ENCODE measurements around the gene RSPH1.

The RSPH1 gene

GRCh38 chr21:42445311-42445710 lies 50.7 kb downstream of the RSPH1 start:
- no peak for DNase-seq (ENCODE audit: low read depth)

DNA sequence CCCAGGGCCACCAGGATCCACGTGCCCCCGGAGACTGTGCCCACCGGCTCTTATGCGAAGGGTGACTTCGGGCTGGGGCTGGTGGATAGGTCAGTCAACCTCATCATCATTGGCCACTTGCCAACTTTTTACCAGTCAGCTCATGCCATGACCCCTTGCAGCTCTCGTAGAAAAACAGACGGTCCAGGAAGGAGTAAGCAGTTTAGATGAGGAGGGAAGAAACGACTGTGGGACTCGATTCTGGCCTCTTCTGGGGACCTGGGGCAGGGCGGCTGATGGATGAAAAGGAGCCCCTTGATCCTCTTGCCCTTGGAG lies 51.3 kb downstream of the RSPH1 start:
- DNase-seq (ENCODE audit: low read depth), result no peak

DNA sequence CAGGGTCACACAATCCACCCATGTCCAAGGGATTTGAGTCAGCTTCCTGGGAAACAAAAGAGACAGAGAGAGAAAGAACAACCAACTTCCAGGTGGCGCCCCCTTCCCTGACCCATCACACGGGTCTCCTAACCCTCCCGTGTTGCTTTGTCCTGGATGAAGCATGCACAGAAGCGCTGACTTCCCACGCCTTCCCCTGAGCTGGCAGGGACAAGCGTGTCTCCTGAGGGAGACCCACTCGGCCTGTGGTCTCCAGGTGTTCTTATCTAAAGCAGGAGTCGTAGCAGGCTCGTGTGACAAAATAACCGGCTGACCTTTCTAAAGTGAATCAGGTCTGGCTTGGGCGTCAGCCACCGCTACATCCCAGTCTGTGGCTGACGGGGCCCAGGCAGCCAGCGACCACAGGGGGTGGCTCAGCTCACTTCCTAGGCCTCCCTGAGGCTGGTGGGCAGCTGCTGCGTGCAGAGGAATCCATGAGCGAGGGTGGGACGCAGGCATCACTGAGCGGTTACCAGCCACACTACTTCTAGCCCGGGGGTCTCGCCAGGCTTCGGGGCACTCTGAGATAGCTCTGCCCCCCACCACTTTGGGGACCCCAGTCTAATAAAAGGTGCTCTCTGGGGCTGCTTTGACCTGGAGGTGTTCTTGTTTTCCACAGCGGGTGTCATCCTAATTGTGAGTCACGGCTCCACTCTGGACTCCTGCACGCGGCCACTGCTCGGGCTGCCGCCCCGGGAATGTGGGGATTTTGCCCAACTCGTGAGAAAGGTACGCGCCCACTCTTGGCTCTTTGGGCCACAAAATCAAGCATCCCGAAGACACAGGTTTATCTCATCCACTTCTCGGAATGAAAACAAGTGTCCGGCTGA lies 51.9 kb downstream of the RSPH1 start:
- no peak for DNase-seq (ENCODE audit: low read depth)

DNA sequence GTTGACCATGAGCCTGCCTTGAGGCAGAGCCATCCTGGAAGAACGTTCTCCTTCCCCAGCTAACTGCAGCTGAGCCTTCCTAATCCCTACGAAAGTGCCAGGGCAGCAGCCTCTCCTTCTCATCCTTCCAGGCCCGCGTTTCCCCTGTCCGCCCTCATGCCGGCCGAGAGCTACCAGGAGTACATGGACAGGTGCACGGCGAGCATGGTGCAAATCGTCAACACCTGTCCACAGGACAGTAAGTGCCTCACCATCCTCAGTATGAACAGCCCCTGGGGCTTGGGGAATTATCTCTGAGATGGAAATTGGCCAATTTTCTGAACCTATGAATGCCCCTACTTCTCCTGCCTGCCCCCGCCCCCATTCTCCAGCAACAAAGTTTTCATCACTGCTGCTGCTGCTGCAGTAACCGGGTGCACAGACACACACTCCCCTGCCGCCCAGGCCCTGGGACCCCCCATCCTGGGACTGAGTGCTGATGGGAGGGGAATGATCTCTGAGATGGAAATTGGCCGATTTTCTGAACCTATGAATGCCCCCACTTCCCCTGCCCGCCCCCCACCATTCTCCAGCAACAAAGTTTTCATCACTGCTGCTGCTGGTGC lies 52.7 kb downstream of the RSPH1 start:
- no peak for DNase-seq (ENCODE audit: low read depth)

DNA sequence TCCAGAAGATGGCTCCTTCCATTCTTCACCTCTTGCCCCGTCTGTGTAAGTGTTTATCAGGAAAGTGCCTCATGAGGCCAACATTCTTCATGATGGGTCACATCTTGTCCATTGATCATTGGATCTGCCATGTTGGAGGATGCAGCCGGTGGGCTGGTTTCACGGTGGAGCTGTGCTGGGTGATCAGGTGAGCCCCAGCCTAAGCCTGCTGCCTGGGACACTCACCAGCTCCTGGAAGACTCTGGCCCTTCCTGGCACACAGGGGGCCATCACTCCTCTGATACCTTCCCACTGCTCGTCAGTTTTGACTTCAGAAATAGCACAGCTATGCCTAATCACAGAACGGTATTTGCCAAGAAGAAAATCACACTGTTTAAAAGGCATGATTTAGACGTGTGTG lies 54.1 kb downstream of the RSPH1 start:
- no peak for DNase-seq (ENCODE audit: low read depth)

DNA sequence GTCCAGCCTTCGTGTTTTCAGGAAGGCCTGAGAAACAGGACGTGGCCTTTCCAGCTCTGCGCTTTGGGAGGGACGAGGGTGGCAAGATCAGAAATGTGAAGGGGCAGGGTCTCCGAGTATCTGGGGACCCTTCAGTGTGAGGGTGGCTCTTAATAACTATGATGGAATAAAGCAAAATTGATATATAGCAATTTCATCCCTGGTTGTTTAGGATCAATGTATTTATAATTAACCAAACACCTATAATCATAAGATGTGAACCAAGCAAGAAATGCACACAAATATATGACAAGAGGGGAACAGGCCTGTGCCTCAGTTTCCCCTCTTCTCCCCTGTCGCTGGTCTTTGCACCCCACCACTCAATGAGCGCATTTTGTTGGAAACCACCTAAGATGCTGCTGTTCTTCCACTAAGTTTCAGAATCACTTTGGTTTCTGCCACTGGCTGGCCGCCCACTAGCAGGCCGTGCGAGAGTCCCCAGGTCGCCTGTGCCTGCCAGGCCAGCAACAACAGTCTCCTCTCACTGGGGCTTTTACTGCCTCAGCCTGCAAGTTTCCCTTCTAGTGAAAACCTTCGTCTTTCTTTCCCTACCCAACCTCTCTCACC lies 55.7 kb downstream of the RSPH1 start:
- no peak for DNase-seq (ENCODE audit: low read depth)

GRCh38 chr21:42439284-42440186 lies 56.5 kb downstream of the RSPH1 start:
- no peak for DNase-seq (ENCODE audit: low read depth)

DNA sequence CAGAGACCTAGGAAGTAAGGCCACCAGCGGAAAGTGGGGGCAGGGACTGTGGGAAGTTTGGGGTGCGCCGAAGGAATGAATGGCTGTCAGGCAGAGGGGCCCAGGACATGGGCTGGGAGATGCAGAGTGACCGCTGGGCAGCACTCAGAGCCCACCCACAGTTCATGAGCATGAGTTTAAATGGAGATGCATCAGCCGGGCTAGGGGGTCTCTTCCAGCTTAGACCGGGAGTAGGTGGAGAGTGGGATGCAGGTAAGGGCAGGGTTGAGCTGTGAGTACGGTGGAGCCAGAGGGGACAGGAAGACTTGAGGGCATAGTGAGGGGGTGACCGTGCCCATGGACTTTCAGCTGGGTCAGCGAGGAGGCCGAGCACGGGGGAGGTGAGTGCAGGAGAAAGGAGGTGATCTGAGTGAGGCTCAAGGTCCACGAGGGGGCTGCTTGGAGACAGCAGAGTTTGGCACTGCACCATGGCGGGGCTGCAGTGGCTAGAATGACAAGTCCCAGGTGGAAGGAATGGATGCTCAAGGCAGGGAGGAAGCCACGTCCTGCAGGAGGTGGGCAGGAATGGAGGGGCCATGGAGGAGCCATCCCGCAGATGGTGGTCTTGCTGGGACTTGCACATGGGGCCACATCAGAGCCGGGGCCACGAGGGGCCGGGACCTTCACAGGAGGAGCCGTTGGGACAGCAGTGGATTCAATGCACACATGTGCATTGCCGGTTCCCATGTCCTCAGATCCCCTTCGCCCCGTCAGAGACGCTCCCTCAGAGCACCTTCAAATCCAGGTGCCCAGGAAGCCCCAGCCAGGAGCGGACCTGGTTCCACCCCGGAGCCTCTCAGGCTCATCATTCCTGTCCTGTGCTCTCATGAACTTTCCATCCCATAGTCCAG lies 57.5 kb downstream of the RSPH1 start:
- no peak for DNase-seq (ENCODE audit: low read depth)

GRCh38 chr21:42437786-42438185 lies 58.2 kb downstream of the RSPH1 start:
- no peak for DNase-seq (ENCODE audit: low read depth)

GRCh38 chr21:42436914-42437313 lies 59.1 kb downstream of the RSPH1 start:
- no peak for DNase-seq (ENCODE audit: low read depth)

DNA sequence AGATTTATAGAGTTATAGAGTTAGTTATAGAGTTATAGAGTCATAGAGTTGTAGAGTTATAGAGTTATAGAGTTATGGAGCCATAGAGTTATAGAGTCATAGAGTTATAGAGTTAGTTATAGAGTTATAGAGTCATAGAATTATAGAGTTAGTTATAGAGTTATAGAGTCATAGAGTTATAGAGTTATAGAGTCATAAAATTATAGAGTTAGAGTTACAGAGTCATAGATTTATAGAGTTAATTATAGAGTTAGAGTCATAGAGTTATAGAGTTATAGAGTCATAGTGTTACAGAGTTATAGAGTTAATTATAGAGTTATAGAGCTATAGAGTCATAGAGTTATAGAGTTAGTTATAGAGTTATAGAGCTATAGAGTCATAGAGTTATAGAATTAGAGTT lies 60.2 kb downstream of the RSPH1 start:
- no peak for DNase-seq (ENCODE audit: low read depth)

DNA sequence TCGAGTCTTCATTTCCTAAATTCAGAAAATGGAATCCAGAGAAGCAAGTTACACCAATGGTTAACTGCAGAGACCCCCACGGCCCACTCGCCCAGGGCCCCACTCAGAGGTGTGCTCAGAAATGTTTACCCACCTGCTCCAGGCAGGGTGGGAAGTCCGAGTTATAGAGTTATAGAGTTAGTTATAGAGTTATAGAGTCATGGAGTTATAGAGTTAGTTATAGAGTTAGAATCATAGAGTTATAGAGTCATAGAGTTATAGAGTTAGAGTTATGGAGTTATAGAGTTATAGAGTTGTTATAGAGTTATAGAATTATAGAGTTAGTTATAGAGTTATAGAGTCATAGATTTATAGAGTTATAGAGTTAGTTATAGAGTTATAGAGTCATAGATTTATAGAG lies 60.6 kb downstream of the RSPH1 start:
- no peak for DNase-seq (ENCODE audit: low read depth)

DNA sequence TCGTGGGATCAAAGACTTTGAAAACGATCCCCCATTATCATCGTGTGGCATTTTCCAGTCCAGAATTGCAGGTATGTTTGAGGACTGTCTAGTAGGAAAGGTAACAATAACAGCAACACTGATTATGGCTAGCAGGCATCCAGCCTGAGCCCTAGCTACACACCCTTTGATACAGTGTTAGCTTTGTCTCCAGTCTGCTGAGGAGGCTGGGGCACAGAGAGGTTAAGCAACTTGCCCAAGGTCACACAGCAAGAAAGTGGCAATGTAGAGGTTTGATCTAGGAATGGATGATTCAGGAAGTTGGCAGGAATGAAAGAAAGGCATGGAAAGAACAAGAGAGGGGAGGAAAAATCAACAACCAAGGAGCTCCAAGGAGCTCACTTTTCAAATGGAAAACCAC lies 61.1 kb downstream of the RSPH1 start:
- DNase-seq (ENCODE audit: low read depth), result no peak

- DNase-seq (ENCODE audit: low read depth), result no peak
Observed at GRCh38 chr21:42433946-42434551, 62.0 kb downstream of the RSPH1 start.

DNA sequence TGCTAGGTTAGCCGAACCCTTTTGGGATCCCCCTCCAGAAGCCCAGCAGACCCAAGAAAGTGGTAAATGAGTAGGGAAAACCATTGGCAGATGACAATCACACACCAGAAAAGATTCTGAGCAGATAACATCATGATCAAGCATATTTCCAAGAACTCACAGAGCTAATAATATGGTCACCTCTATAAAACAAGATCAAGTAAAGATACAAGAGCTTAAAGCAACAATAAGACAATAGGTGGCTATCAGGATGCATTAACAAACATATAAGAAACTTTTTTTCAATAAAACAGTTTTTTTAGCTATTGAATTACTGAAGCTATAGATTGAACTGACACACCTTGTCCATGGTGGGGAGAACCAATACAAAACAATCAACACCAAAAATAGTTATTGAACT lies 63.3 kb downstream of the RSPH1 start:
- DNase-seq (ENCODE audit: low read depth), result no peak

DNA sequence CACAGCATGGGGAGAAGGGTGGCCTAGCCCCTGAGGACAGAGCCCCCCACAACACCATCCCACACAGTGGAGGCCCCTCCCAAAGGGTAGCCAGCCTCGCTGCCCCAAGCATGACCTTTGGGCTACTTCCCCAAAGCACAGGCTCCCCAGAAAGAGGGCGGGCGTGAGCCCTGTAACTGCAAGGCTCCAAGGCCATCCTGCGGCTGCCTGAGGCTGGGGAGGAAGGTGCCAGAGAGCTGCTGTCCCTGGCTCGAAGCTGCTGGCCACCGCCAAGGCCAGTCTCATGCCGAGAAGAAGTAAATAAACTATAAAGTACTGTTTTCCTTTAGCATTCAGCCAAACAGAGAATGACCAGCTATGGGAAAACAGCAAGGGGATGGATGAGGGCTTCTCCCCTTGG lies 64.8 kb downstream of the RSPH1 start:
- DNase-seq (ENCODE audit: low read depth), result no peak

- no peak for DNase-seq (ENCODE audit: low read depth)
Observed at GRCh38 chr21:42430521-42430920, 65.5 kb downstream of the RSPH1 start.

GRCh38 chr21:42429856-42430255 lies 66.2 kb downstream of the RSPH1 start:
- DNase-seq (ENCODE audit: low read depth), result no peak

DNA sequence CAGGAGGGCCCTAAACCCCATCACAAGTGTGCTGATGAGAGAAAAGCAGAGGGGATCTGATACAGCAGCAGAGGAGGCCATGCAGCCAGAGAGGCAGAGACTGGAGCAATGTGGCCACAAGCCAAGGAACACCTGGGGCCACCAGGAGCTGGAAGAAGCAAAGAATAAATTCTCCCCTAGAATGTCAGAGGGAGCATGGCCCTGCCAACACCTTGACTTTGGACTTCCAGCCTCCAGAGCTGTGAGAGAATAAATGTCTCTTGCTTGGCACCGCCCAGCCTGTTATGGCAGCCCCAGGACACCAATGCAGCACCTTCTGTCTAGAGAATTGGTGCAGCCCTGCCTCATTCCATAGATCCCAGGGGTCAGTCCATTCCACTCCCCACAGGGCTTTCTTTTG lies 67.0 kb downstream of the RSPH1 start:
- DNase-seq (ENCODE audit: low read depth), result no peak

- no peak for DNase-seq (ENCODE audit: low read depth)
Observed at GRCh38 chr21:42427809-42428419, 68.1 kb downstream of the RSPH1 start.
